ENCODE measurements around the gene KLF4.
"Not testable (repeated sequence)": the region's sequence is repeated elsewhere in the genome, so short reads cannot be mapped to it uniquely, and the experiment has no call there.

The KLF4 gene

GRCh38 chr9:107489687-107490605 is at the start of gene KLF4:
TSS of gene KLF4 (minus strand) at chr9:107489769. CDS start at chr9:107489172, 597 bp downstream.
- DNase-seq (ENCODE audit: low read depth): peak; percentile 29

GRCh38 chr9:107536462-107536861 is 46.9 kb upstream of the KLF4 start:
- no peak for DNase-seq (ENCODE audit: low read depth)

GRCh38 chr9:107534510-107535078 is 45.0 kb upstream of the KLF4 start:
- no peak for DNase-seq (ENCODE audit: low read depth)

- no peak for DNase-seq (ENCODE audit: low read depth)
Observed at GRCh38 chr9:107530679-107531078, 41.1 kb upstream of the KLF4 start.

GRCh38 chr9:107528686-107529085 is 39.1 kb upstream of the KLF4 start:
- no peak for DNase-seq (ENCODE audit: low read depth)

- no peak for DNase-seq (ENCODE audit: low read depth)
Observed at GRCh38 chr9:107523539-107523938, 34.0 kb upstream of the KLF4 start.

- no peak for DNase-seq (ENCODE audit: low read depth)
Observed at GRCh38 chr9:107520186-107520585, 30.6 kb upstream of the KLF4 start.

- no peak for DNase-seq (ENCODE audit: low read depth)
Observed at GRCh38 chr9:107518037-107518807, 28.7 kb upstream of the KLF4 start.

- DNase-seq (ENCODE audit: low read depth): no peak
Observed at GRCh38 chr9:107513464-107514100, 24.0 kb upstream of the KLF4 start.

- no peak for DNase-seq (ENCODE audit: low read depth)
Observed at GRCh38 chr9:107504585-107505455, 15.3 kb upstream of the KLF4 start.

- DNase-seq (ENCODE audit: low read depth): no peak
Observed at GRCh38 chr9:107502464-107502863, 12.9 kb upstream of the KLF4 start.

GRCh38 chr9:107500421-107501200 is 11.0 kb upstream of the KLF4 start:
- DNase-seq (ENCODE audit: low read depth): not testable (repeated sequence)

GRCh38 chr9:107496976-107497375 is 7.4 kb upstream of the KLF4 start:
- no peak for DNase-seq (ENCODE audit: low read depth)

- no peak for DNase-seq (ENCODE audit: low read depth)
Observed at GRCh38 chr9:107492381-107492970, 2.9 kb upstream of the KLF4 start.

- DNase-seq (ENCODE audit: low read depth): no peak
Observed at GRCh38 chr9:107491081-107492053, 1.8 kb upstream of the KLF4 start.

- not testable (repeated sequence) for DNase-seq (ENCODE audit: low read depth)
Observed at GRCh38 chr9:107490606-107490970, 1.0 kb upstream of the KLF4 start.

- no peak for DNase-seq (ENCODE audit: low read depth)
Observed at GRCh38 chr9:107489144-107489673, 360 bp downstream of the KLF4 start.

GRCh38 chr9:107488375-107489143 is 1.0 kb downstream of the KLF4 start:
- DNase-seq (ENCODE audit: low read depth): no peak
